ENCODE results near the gene CREG1.
A peak's percentile ranks its signal among the peaks of the same experiment; 100 is the strongest.
"Not testable (repeated sequence)": the region's sequence is repeated elsewhere in the genome, so short reads cannot be mapped to it uniquely, and the experiment has no call there.

Gene CREG1

GRCh38 chr1:167553136-167554027 is at the start of gene CREG1:
TSS of gene CREG1 (minus strand) at chr1:167553762.
- peak; percentile 85 to 89 for DNase-seq

GRCh38 chr1:167602840-167603239 is 49.3 kb upstream of the CREG1 start:
- DNase-seq: no peak

GRCh38 chr1:167601442-167602383 is 48.2 kb upstream of the CREG1 start:
- DNase-seq: peak in 1 of 2 donors; percentile 9

GRCh38 chr1:167599957-167600581 is 46.5 kb upstream of the CREG1 start:
- DNase-seq: peak in 1 of 2 donors; percentile 21

GRCh38 chr1:167594822-167595221 is 41.3 kb upstream of the CREG1 start:
- no peak for DNase-seq

- DNase-seq: no peak
Observed at GRCh38 chr1:167593860-167594259, 40.3 kb upstream of the CREG1 start.

- DNase-seq: no peak
Observed at GRCh38 chr1:167592475-167592874, 38.9 kb upstream of the CREG1 start.

- no peak for DNase-seq
Observed at GRCh38 chr1:167588361-167588760, 34.8 kb upstream of the CREG1 start.

- DNase-seq: no peak
Observed at GRCh38 chr1:167587872-167588271, 34.3 kb upstream of the CREG1 start.

- DNase-seq: no peak
Observed at GRCh38 chr1:167587342-167587741, 33.8 kb upstream of the CREG1 start.

- DNase-seq: no peak
Observed at GRCh38 chr1:167584581-167584980, 31.0 kb upstream of the CREG1 start.

GRCh38 chr1:167582722-167583121 is 29.2 kb upstream of the CREG1 start:
- DNase-seq: no peak

GRCh38 chr1:167582064-167582463 is 28.5 kb upstream of the CREG1 start:
- DNase-seq: no peak

GRCh38 chr1:167579986-167580385 is 26.4 kb upstream of the CREG1 start:
- no peak for DNase-seq

GRCh38 chr1:167578939-167579521 is 25.5 kb upstream of the CREG1 start:
- no peak for DNase-seq

GRCh38 chr1:167575649-167576048 is 22.1 kb upstream of the CREG1 start:
- DNase-seq: no peak

- no peak for DNase-seq
Observed at GRCh38 chr1:167573035-167573434, 19.5 kb upstream of the CREG1 start.

- DNase-seq: not testable (repeated sequence)
Observed at GRCh38 chr1:167570712-167571111, 17.1 kb upstream of the CREG1 start.

GRCh38 chr1:167567663-167568062 is 14.1 kb upstream of the CREG1 start:
- DNase-seq: no peak

GRCh38 chr1:167566766-167567165 is 13.2 kb upstream of the CREG1 start:
- DNase-seq: no peak

- DNase-seq: no peak
Observed at GRCh38 chr1:167565922-167566321, 12.4 kb upstream of the CREG1 start.

- DNase-seq: no peak
Observed at GRCh38 chr1:167564612-167565270, 11.2 kb upstream of the CREG1 start.

Data from stimulated activated CD4-positive, alpha-beta T cell treated with anti-CD3 and anti-CD28 coated beads, Interleukin-2, amount 100 ng/mL, for 48 hours (primary cell).